ENCODE data around the gene SCN10A.

Gene SCN10A

GRCh38 chr3:38722781-38723568, 93.0 kb downstream of the SCN10A start:
- Histone ChIP-seq H3K9me3 (no peaks in the 10 kb centered on the region), H3K4me1 (no peaks in the 10 kb centered on the region), H3K4me3 (no peak overlapping the region), H3K36me3 (replicated peaks) (no peaks in the 10 kb centered on the region), H3K27me3 (ENCODE audit: low read depth) (0 out of 2 replicates have a peak, but pooled peaks cover 2% of the 10 kb centered on the region)
- in situ Hi-C loops (cut with MboI; ENCODE audit: low sequenced_read_pairs), result no loop called here
- no peak for DNase-seq (ENCODE audit: low spot score in 2 of 2)

GRCh38 chr3:38721207-38721772, 94.7 kb downstream of the SCN10A start:
- Histone ChIP-seq H3K27me3 (ENCODE audit: low read depth) (0 out of 2 replicates have a peak, but pooled peaks cover 5% of the 10 kb centered on the region), H3K4me1 (no peaks in the 10 kb centered on the region), H3K4me3 (no peak overlapping the region), H3K9me3 (no peaks in the 10 kb centered on the region), H3K36me3 (replicated peaks) (no peaks in the 10 kb centered on the region)
- peak in 1 of 2 experiments; percentile 5 for DNase-seq (ENCODE audit: low spot score in 2 of 2)
- in situ Hi-C loops (cut with MboI; ENCODE audit: low sequenced_read_pairs), result no loop called here

DNA sequence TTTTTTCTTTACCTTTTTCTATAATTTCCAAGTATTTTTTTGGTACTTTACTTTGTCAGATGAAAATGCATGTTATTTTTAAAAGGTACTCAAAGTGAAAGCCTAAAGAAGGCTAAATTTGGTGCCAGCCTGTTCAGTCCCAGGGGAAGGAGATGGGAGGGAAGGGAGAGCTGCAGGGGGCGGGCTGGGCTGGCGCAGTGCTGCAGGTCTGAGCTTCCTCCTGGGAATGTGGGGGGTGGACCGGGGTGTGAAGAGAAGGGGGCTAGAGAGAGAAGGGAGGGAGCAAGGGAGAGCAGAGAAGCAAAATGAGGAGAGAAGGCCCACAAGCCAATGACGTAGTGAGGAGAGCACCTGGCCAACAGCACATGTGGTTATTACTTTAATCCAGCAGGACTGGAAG, 95.6 kb downstream of the SCN10A start:
- 0 out of 2 replicates have a peak, but pooled peaks cover 5% of the 10 kb centered on the region for H3K27me3 ChIP-seq (ENCODE audit: low read depth)

GRCh38 chr3:38717355-38718240, 98.4 kb downstream of the SCN10A start:
- H3K27me3 ChIP-seq (ENCODE audit: low read depth), result 0 out of 2 replicates have a peak, but pooled peaks cover 5% of the 10 kb centered on the region
- no peaks in the 10 kb centered on the region for H3K9me3 ChIP-seq
- in situ Hi-C loops (cut with MboI; ENCODE audit: low sequenced_read_pairs), result no loop called here
- DNase-seq (ENCODE audit: low spot score in 2 of 2), result no peak
- H3K4me1 ChIP-seq, result no peaks in the 10 kb centered on the region
- H3K36me3 ChIP-seq (replicated peaks), result no peaks in the 10 kb centered on the region
- H3K4me3 ChIP-seq, result no peak overlapping the region

More for the DNA sequence above, 95.6 kb downstream of the SCN10A start:
- Histone ChIP-seq H3K4me3 (no peak overlapping the region), H3K36me3 (replicated peaks) (no peaks in the 10 kb centered on the region), H3K9me3 (no peaks in the 10 kb centered on the region), H3K4me1 (no peaks in the 10 kb centered on the region)
- in situ Hi-C loops (cut with MboI; ENCODE audit: low sequenced_read_pairs), result no loop called here
- no peak for DNase-seq (ENCODE audit: low spot score in 2 of 2)

GRCh38 chr3:38713121-38713520, 102.9 kb downstream of the SCN10A start:
- Histone ChIP-seq H3K4me1 (no peaks in the 10 kb centered on the region), H3K9me3 (no peaks in the 10 kb centered on the region), H3K27me3 (ENCODE audit: low read depth) (0 out of 2 replicates have a peak, but pooled peaks cover 3% of the 10 kb centered on the region), H3K36me3 (replicated peaks) (no peaks in the 10 kb centered on the region), H3K4me3 (no peak overlapping the region)
- no peak for DNase-seq (ENCODE audit: low spot score in 2 of 2)
- in situ Hi-C loops (cut with MboI; ENCODE audit: low sequenced_read_pairs), result no loop called here

DNA sequence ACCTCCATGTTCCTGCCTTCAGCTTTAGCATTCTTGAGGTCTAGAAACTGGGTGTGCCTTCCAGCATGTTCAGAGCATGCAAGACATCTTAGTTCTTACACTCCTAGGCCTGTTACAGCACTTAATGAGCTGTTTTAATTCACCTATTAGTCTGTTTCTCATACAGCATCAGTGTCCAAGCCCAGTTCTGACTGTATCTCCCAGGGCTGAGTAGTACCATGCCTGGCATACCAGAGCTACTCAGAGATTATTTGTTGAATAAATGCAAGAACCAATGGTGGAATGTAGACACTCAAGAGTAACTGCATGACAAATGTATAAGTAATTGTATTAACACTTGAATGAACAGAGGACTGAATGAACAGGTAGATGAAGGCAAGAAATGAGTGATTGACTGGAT, 104.7 kb downstream of the SCN10A start:
- DNase-seq (ENCODE audit: low spot score in 2 of 2), result no peak
- H3K36me3 ChIP-seq (replicated peaks), result no peaks in the 10 kb centered on the region
- H3K9me3 ChIP-seq, result no peaks in the 10 kb centered on the region
- in situ Hi-C loops (cut with MboI; ENCODE audit: low sequenced_read_pairs), result no loop called here
- no peaks in the 10 kb centered on the region for H3K27me3 ChIP-seq (ENCODE audit: low read depth)
- H3K4me3 ChIP-seq, result no peak overlapping the region
- H3K4me1 ChIP-seq, result no peaks in the 10 kb centered on the region

- no peak for DNase-seq (ENCODE audit: low spot score in 2 of 2)
- H3K36me3 ChIP-seq (replicated peaks), result no peaks in the 10 kb centered on the region
- no peaks in the 10 kb centered on the region for H3K4me1 ChIP-seq
- no peaks in the 10 kb centered on the region for H3K9me3 ChIP-seq
- in situ Hi-C loops (cut with MboI; ENCODE audit: low sequenced_read_pairs), result no loop called here
- H3K4me3 ChIP-seq, result no peak overlapping the region
- no peaks in the 10 kb centered on the region for H3K27me3 ChIP-seq (ENCODE audit: low read depth)
These were observed 108.3 kb downstream of the SCN10A start for GRCh38 chr3:38707730-38708129.

DNA sequence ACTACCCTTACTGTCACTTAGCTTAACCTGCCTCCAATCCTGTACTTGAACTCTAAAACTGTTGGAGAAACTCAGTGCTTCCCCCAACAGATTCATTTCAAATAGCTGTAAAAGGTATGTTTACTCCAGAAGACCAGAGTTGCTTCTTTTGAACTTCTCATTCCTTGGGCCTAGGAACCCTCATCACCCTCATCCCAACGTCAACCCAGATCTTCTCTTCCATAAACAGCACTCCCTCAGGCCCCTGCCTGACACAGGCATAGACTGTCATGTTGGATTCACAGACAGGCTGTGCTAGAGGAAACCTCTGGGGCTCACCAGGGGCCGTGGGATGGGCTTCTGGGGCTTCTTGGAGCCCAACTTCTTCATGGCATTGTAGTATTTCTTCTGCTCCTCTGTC, 109.1 kb downstream of the SCN10A start:
- no peaks in the 10 kb centered on the region for H3K9me3 ChIP-seq
- H3K4me1 ChIP-seq, result no peaks in the 10 kb centered on the region
- H3K4me3 ChIP-seq, result no peak overlapping the region
- in situ Hi-C loops (cut with MboI; ENCODE audit: low sequenced_read_pairs), result no loop called here
- no peaks in the 10 kb centered on the region for H3K36me3 ChIP-seq (replicated peaks)
- DNase-seq (ENCODE audit: low spot score in 2 of 2), result no peak
- H3K27me3 ChIP-seq (ENCODE audit: low read depth), result no peaks in the 10 kb centered on the region

- no peaks in the 10 kb centered on the region for H3K4me1 ChIP-seq
- H3K36me3 ChIP-seq (replicated peaks), result no peaks in the 10 kb centered on the region
- H3K4me3 ChIP-seq, result no peak overlapping the region
- DNase-seq (ENCODE audit: low spot score in 2 of 2), result no peak
- in situ Hi-C loops (cut with MboI; ENCODE audit: low sequenced_read_pairs), result no loop called here
- H3K27me3 ChIP-seq (ENCODE audit: low read depth), result no peaks in the 10 kb centered on the region
- H3K9me3 ChIP-seq, result no peaks in the 10 kb centered on the region
These were observed 113.8 kb downstream of the SCN10A start for GRCh38 chr3:38702231-38702630.

GRCh38 chr3:38698760-38699159, 117.3 kb downstream of the SCN10A start:
- Histone ChIP-seq H3K9me3 (no peaks in the 10 kb centered on the region), H3K4me3 (no peak overlapping the region), H3K4me1 (no peaks in the 10 kb centered on the region), H3K27me3 (ENCODE audit: low read depth) (no peaks in the 10 kb centered on the region), H3K36me3 (replicated peaks) (no peaks in the 10 kb centered on the region)
- no peak for DNase-seq (ENCODE audit: low spot score in 2 of 2)
- in situ Hi-C loops (cut with MboI; ENCODE audit: low sequenced_read_pairs), result no loop called here

DNA sequence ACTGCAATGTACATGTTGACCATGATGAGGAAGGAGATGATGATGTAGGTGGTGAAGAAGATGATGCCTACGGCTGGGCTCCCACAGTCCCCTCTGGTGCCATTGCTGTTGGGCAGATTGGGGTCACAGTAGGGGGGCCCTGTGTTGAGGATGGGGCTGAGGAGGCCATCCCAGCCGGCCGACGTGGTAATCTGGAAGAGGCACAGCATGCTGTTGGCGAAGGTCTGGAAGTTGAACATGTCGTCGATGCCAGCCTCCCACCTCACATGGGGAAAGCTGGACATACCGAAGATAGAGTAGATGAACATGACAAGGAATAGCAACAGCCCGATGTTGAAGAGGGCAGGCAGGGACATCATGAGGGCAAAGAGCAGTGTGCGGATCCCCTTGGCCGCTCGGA, 118.0 kb downstream of the SCN10A start:
- Histone ChIP-seq H3K4me1 (no peaks in the 10 kb centered on the region), H3K36me3 (replicated peaks) (no peaks in the 10 kb centered on the region), H3K27me3 (ENCODE audit: low read depth) (no peaks in the 10 kb centered on the region), H3K9me3 (no peaks in the 10 kb centered on the region), H3K4me3 (no peak overlapping the region)
- DNase-seq (ENCODE audit: low spot score in 2 of 2), result no peak
- in situ Hi-C loops (cut with MboI; ENCODE audit: low sequenced_read_pairs), result no loop called here

- no peak overlapping the region for H3K4me3 ChIP-seq
- in situ Hi-C loops (cut with MboI; ENCODE audit: low sequenced_read_pairs), result no loop called here
- H3K27me3 ChIP-seq (ENCODE audit: low read depth), result no peaks in the 10 kb centered on the region
- no peak for DNase-seq (ENCODE audit: low spot score in 2 of 2)
- H3K4me1 ChIP-seq, result no peaks in the 10 kb centered on the region
- no peaks in the 10 kb centered on the region for H3K9me3 ChIP-seq
- no peaks in the 10 kb centered on the region for H3K36me3 ChIP-seq (replicated peaks)
These were observed 120.0 kb downstream of the SCN10A start for GRCh38 chr3:38696034-38696433.

DNA sequence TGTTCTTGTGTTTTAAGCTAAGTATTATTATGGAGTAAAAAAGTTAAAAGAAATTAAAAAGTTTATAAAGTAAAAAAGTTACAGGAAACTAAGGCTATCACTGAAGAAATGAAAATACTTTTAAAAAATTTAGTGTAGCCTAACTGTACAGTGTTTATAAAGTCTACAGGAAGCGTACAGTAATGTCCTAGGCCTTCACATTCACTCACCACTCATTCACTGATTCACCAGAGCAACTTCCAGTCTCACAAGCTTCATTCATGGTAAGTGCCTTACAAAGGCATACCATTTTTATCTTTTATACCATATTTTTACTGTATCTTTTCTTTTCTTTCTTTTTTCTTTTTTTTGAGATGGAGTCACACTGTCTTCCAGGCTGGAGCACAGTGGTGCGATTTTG, 125.8 kb downstream of the SCN10A start:
- no peaks in the 10 kb centered on the region for H3K9me3 ChIP-seq
- H3K27me3 ChIP-seq (ENCODE audit: low read depth), result no peaks in the 10 kb centered on the region
- in situ Hi-C loops (cut with MboI; ENCODE audit: low sequenced_read_pairs), result no loop called here
- no peaks in the 10 kb centered on the region for H3K4me1 ChIP-seq
- no peak for DNase-seq (ENCODE audit: low spot score in 2 of 2)
- no peaks in the 10 kb centered on the region for H3K36me3 ChIP-seq (replicated peaks)
- H3K4me3 ChIP-seq, result no peak overlapping the region

- H3K27me3 ChIP-seq (ENCODE audit: low read depth), result no peaks in the 10 kb centered on the region
- no peaks in the 10 kb centered on the region for H3K9me3 ChIP-seq
- DNase-seq (ENCODE audit: low spot score in 2 of 2), result no peak
- no peaks in the 10 kb centered on the region for H3K36me3 ChIP-seq (replicated peaks)
- in situ Hi-C loops (cut with MboI; ENCODE audit: low sequenced_read_pairs), result no loop called here
- no peaks in the 10 kb centered on the region for H3K4me1 ChIP-seq
- H3K4me3 ChIP-seq, result no peak overlapping the region
These were observed 126.2 kb downstream of the SCN10A start for GRCh38 chr3:38689774-38690173.

All from HAP-1 (cell line).